Left lobe of liver (tissue), 2 donors: ENCODE measurements around the gene UFM1. TPM values are rescaled to one million over a fixed set of nuclear protein-coding genes. Genes with fewer than 3 reads are reported as not detected.
A peak's percentile ranks its signal among the peaks of the same experiment; 100 is the strongest.
"Not testable (repeated sequence)": the region's sequence is repeated elsewhere in the genome, so short reads cannot be mapped to it uniquely, and the experiment has no call there.

ENCODE experiments used
- ATAC-seq: fragments of 200-7000 bp; cut with Tn5 transposase; one replicate; pipeline ENCODE4 v1.9.1; 2020; ENCODE audit warnings: mild to moderate bottlenecking, moderate library complexity
- DNase-seq: peaks from one replicate; pipeline ENCODE4 v3.0.0-alpha.2; 2020; ENCODE audit warnings: low spot score
- total RNA-seq: library from RNA; stranded (reverse); gene quantifications from one replicate; pipeline ENCODE4 v1.2.1, GENCODE V29; 2021
- donor health status: DM: no; HTN: no; CAD: no; lungs with moderate emphysema.
- donor health status: DM: no; HTN: yes; CAD: no.

UFM1 gene
- 26.4 TPM for total RNA-seq

DNA sequence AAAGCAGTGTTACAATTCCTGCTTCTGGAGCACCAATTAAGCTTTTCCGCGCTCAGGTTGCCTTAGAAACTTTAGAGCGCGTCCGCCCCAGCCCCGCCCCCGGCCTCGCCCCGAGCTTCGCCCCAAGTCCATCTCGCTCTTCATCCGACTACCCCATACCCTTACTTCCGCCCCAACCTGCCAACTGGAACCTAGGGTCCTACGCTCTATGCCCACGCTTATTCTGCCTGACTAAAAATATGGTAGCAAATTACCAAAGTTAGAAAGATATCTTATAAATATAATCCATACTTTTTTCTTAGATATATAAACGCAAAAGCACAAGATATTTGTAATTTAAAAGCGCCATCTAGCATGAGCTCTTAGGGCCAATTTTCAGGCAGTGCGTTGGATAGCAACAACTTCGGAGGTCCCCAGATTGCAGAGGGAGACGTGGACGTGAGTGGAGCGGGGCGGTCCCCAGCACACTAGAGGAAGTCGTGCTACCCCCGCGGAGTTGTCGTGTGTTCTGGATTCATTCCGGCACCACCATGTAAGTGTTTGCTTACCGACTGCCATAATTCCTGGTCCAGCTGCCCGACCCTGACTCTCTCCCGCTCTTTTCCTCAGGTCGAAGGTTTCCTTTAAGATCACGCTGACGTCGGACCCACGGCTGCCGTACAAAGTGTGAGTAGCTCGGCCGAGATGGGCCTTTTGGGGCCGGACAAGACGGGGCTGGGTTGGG is at the start of gene UFM1:
TSS of gene UFM1 (plus strand) at position 462 of the 724 bp plus-strand sequence. CDS start at position 531, 69 bp downstream.
- peak; percentile 97 for ATAC-seq

GRCh38 chr13:38301236-38301635 is 48.4 kb upstream of the UFM1 start:
- no peak for ATAC-seq
- DNase-seq = no peak

More for the DNA sequence above, at the start of gene UFM1:
- DNase-seq = peak; percentile 93

- no peak for DNase-seq
- ATAC-seq = no peak
Measured at GRCh38 chr13:38303816-38304320, 45.8 kb upstream of the UFM1 start.

DNA sequence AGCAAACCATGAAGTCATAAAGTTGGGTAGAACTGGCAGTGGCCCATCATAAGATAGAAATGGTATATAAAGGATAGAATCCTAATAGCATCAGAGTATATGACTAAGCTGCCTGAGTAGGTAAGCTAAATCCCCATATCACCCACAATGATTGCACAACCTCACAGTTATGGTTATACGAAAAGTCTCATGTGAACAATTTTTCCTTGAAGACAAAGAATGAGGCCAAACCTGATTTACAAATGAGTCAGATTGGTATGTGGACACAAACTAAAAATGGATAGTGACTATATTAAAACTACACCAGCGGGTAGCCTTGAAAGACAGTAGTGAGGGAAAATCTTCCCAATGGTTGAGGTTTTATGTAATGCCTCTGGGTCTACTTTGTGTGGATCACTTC is 40.9 kb upstream of the UFM1 start:
- DNase-seq (no peak), ATAC-seq (no peak)

GRCh38 chr13:38309397-38309796 is 40.3 kb upstream of the UFM1 start:
- no peak for DNase-seq
- no peak for ATAC-seq

DNA sequence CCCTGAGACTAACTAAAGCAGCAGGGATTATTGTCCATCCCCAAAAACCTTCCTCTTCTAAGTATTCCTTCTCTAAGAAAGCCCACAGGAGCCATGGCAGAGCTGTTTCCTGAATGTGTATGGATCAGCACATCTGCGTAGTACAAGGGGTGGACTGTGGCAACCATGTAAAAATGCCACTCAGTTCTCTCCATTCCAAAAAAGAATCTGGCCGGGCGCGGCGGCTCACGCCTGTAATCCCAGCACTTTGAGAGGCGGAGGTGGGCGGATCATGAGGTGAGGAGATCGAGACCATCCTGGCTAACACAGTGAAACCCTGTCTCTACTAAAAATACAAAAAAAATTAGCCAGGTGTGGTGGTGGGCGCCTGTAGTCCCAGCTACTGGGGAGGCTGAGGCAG is 38.5 kb upstream of the UFM1 start:
- not testable (repeated sequence) for DNase-seq, ATAC-seq

DNA sequence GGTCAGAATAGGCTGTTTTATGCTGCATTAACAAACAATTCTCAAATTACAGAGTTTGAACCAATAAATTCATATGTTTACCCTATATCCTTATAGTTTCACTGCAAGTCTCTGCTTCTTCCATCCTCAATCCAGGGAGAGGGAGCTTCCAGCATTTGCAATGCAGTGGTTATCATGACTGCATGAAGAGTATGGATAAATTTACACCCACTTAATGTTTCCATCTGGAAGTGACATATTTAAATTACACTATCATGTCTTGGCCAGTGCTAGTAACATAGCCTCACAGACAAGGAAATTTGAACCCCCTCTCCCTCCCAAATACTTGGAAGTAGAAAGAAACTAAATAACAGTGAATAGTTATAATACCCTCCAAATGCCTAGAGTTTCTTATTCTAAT is 33.5 kb upstream of the UFM1 start:
- ATAC-seq = no peak
- no peak for DNase-seq

GRCh38 chr13:38321654-38322053 is 28.0 kb upstream of the UFM1 start:
- ATAC-seq (no peak), DNase-seq (no peak)

GRCh38 chr13:38325426-38325825 is 24.2 kb upstream of the UFM1 start:
- ATAC-seq (no peak), DNase-seq (no peak)

DNA sequence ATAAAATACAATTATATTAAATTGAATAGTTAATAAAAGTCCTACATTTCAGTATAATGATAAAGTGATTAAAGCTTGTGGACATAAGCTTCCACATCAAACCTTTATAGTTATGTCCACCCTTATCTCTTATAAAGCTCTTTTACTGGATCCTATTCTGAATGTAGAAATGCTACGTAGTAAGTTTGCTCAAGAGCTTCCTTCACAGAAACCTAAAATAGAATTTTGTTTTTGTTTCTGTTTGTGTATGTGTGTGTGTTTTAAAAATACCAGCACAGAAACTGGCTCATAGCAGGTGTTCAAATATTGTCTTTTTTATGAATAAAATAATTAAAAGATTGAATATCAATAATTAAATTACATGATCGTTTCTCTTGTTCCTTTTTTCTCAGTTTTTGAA is 21.0 kb upstream of the UFM1 start:
- no peak for DNase-seq
- ATAC-seq = no peak

- DNase-seq = no peak
- ATAC-seq = no peak
Measured at GRCh38 chr13:38334845-38335244, 14.8 kb upstream of the UFM1 start.

DNA sequence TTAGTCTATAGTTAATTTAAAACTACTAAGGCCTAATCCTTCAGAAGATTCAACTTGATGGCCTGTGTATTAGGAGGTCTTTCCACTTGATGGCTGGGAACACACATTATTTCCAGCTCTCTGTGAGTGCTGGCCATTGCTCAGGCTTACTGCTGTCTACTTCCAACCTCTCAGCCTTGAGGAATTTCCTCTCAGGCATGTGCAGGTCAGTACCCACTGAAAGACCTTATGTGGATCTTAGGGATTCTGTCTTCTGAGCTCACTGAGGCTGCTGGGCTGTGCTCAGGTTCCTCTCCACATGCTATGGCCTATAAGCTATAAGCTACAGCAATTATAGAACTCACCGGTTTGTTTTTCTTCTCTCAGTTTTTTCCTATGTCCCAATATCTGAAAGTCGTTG is 11.6 kb upstream of the UFM1 start:
- ATAC-seq = no peak
- DNase-seq = no peak

- no peak for DNase-seq
- ATAC-seq = no peak
Measured at GRCh38 chr13:38340624-38341023, 9.0 kb upstream of the UFM1 start.

DNA sequence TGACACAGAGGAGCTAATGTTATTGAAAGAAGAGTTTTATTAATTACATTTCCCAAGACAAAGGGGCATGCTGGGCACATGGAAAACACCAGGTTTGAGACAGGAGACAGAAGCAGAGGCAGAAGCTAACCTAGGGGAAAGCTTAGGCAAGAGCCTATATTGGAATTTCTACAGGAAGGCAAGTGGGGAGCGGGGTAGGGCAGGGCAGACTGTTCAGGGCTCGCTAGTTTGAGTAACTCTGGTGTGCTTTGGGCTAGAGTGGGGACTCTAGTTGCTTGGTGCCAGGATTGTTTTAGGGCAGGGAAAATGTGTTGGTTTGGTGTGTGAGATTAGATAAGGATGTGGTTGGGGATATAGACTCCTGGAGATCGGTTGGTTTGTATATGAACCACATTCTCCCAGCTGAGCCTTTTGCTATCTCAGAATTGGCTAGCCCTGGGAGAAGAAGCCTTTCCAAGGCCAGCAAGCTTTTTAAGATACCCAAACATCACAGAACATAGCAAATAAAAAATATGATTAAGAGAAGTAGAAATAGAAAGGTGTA is 8.4 kb upstream of the UFM1 start:
- DNase-seq = no peak
- no peak for ATAC-seq

DNA sequence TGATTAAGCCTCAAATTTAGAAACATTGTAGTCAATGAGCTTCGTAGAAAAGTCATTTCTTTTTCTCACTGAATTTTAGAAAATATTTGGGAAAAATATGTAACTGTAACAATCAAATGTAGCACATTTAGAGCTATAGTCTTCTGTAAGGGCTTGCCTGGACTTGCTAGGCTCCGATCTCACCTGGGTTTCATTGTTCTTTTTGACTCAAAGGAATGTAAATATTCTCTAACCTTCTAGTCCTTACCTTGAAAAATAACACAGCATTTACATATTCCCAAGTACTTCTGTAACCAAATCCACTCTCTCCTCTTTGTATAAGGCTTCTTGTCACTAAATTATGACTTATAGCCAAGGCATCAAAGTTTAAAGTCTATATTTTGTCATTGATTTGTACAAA is 2.9 kb upstream of the UFM1 start:
- DNase-seq (no peak), ATAC-seq (no peak)

DNA sequence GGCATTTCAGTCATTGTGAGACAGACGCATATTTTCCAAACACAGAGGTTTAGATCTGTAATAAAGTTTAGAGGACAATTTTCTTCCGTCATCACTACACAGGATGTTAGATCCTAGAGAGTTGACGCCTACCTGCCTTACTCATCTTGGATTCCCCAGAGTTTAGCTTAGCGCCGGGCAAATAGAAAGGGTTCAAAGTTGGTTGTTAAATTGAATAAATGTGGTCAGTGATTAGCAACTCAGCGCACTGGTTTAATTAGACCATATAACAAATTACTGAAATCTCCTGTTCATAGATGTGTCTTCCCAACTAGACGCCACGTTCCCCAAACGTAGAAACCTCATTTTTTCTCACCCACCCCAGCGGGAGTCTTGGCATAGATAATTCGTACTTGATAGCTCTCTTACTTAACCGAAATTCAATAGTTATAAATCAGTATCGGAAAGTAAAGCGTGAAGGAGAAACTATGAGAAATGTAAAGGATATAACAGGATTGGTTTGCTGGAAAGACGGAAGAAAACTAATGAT is 726 bp upstream of the UFM1 start:
- no peak for DNase-seq
- ATAC-seq = peak; percentile 28

DNA sequence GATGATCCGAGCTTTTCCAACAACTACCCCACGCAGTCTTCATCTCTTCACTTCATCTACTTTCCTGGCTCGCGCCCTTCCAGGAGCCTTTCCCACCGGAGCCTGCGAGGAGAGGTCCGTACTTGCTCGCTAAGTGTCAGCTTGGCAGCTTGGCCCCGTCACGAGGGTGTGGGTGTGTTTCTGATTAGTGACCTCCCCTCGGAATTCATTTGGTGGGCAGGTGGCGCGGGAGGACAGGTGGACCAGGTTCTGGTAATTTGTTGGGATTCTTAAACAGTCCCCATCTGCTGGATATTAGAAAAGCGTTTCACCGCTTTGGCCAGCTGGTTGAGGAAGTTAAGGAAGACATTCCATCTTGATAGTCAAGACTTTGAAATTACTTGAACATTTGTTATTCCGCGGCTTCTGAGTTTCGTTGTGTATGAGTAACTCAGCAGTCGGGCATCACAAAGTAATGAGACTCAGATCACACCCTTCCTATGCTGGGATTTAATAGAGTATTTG is 515 bp downstream of the UFM1 start:
- DNase-seq (peak; percentile 67), ATAC-seq (peak; percentile 61)

GRCh38 chr13:38355595-38356119 is 6.0 kb downstream of the UFM1 start:
- no peak for ATAC-seq
- no peak for DNase-seq

DNA sequence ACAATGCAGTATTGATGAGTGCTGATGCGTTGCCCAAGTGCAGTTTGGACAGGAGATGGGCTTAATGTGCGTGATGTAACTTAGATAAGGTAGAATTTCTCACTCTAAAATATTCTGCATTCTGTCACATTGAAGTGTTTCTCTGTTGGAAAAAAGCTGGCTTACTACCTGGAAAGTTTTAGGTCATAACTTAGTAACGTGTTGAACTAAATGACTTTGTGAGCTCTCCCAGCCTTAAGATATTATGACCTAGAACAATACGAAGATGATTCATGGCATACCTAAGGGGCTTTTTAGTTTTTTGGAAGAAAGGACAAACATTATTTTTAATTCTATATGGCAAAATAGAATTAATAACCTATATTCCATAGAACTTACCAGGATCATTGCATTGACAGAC is 9.0 kb downstream of the UFM1 start:
- no peak for DNase-seq
- ATAC-seq = no peak

- peak; percentile 39 for ATAC-seq
- no peak for DNase-seq
Measured at GRCh38 chr13:38361542-38362262, 12.1 kb downstream of the UFM1 start.

DNA sequence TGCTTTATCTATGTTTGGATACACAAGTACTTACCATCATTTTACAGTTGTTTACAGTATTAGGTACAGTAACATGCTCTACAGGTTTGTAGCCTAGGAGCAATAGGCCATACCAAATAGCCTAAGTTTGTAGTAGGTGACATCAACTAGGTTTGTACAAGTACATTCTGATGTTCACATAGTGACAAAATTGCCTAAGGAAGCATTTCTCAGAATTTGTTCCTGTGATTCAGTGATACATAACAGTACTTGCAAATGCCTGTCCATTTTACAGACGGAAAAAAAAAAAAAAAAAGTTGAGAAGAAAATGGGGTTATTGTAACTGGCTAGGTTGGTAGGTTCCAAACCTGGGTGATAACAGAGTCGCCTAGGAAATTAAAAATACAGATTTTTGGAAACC is 13.6 kb downstream of the UFM1 start:
- no peak for ATAC-seq

More for the DNA sequence above, 13.6 kb downstream of the UFM1 start:
- DNase-seq = no peak
